ENCODE measurements around the gene ZNF511.

DNA sequence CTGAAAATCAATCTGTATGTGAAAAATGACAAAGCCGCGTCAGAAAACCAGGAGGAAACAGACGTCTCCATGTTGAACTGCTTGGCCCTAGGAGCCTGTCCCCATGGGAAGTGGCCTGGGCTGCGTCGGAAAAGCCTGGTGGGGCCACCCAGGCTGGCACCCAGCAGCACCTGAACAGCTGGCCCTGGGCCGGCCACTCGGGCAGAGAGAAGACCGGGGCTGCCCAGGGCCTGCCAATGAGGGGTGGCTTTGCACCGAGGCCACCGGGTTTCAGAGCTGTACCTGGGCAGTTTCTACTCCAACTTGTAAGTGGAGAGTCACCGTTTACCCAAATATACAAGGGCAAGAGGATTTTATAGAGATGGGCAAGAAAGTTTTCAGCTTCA, 50.2 kb downstream of the ZNF511 start:
- TF ChIP-seq, protein P1, sequence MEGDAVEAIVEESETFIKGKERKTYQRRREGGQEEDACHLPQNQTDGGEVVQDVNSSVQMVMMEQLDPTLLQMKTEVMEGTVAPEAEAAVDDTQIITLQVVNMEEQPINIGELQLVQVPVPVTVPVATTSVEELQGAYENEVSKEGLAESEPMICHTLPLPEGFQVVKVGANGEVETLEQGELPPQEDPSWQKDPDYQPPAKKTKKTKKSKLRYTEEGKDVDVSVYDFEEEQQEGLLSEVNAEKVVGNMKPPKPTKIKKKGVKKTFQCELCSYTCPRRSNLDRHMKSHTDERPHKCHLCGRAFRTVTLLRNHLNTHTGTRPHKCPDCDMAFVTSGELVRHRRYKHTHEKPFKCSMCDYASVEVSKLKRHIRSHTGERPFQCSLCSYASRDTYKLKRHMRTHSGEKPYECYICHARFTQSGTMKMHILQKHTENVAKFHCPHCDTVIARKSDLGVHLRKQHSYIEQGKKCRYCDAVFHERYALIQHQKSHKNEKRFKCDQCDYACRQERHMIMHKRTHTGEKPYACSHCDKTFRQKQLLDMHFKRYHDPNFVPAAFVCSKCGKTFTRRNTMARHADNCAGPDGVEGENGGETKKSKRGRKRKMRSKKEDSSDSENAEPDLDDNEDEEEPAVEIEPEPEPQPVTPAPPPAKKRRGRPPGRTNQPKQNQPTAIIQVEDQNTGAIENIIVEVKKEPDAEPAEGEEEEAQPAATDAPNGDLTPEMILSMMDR (IDR thresholded peaks at IDR 0.05): no peak
- TF ChIP-seq POLR2A (IDR thresholded peaks at IDR 0.05) (no peak), POLR2AphosphoS5 (IDR thresholded peaks at IDR 0.05) (no peak)
